ENCODE data around the gene ASCC3.

The ASCC3 gene

DNA sequence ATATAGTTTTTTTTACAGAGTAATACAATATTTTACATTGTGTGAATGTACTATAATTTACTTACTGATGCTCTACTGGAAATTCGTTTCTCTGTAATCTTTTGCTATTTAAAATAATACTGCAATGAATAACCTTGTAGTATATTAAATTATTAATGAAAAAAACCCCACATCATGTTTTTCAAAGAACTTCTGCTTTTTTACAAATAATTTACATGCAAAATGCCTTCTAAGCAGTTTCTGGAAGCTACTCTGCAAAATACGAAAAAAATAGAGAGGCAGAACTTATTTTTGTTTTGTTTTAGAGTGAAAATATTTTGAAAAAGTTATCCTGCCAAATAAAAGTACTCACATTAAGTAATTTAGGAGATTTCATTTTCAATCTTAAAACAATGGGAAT is 250.6 kb downstream of the ASCC3 start:
- TF ChIP-seq SUZ12 (IDR thresholded peaks at IDR 0.05; ENCODE audit: extremely low read depth, insufficient read depth, insufficient read length) (no peak), YY1 (IDR thresholded peaks at IDR 0.05; ENCODE audit: insufficient read depth, insufficient read length) (no peak), ZNF274 (IDR thresholded peaks at IDR 0.05; ENCODE audit: low read depth, low read length) (no peak)
- H3K4me1 ChIP-seq (ENCODE audit: insufficient read depth, insufficient read length) = no peaks in the 10 kb centered on the region
- no peak for DNase-seq (ENCODE audit: low read depth, low spot score)
- no peaks in the 10 kb centered on the region for H3K9me3 ChIP-seq (ENCODE audit: insufficient read depth, low read length)
- H3K4me3 ChIP-seq (ENCODE audit: insufficient read length, low read depth) = no peak overlapping the region
- peaks cover 4% of the 10 kb centered on the region for H3K36me3 ChIP-seq (ENCODE audit: insufficient read depth, insufficient read length, low read length)
- H3K27me3 ChIP-seq (ENCODE audit: insufficient read depth, insufficient read length) = no peaks in the 10 kb centered on the region
- H3K9ac ChIP-seq (ENCODE audit: insufficient read length, low read depth) = no peak overlapping the region

DNA sequence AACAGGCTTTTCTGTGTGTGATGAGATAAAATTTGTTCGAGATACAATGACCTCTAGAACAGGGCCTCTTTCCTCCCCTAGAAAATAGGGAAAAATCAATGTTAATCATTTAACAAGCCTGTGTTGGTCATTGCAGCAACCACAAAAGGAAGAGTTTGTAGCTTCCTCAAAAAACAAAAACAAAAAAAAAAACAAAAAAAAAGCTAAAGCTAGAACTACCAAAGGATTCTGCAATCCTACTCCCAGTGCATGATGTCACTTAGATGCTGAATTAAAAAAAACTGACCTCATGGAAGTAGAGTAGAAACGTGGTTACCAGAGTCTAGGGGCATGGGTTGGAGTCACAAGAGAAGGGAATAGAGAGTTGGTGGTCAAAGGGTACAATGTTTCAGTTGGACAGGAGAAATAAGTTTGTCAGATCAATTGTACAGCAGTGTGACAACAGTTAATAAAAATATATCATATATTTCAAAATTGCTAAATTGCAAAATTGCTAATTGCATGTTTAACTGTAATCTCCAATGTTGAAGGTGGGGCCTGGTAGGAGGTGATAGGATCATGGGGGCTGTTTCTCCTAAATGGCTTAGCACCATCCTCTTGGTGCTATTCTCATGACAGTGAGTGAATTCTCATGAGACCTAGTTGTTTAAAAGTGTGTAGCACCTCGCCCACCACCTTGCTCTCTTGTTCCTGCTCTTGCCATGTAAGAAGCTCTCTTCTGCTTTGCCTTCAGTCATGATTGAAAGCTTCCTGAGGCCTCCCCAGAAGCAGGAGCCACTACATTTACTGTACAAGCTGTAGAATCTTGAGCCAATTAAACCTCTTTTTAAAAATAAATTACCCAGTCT is 253.0 kb downstream of the ASCC3 start:
- DNase-seq (ENCODE audit: low read depth, low spot score) = no peak
- Histone ChIP-seq H3K9ac (ENCODE audit: insufficient read length, low read depth) (no peak overlapping the region), H3K4me1 (ENCODE audit: insufficient read depth, insufficient read length) (no peaks in the 10 kb centered on the region), H3K9me3 (ENCODE audit: insufficient read depth, low read length) (no peaks in the 10 kb centered on the region), H3K4me3 (ENCODE audit: insufficient read length, low read depth) (no peak overlapping the region), H3K27me3 (ENCODE audit: insufficient read depth, insufficient read length) (no peaks in the 10 kb centered on the region), H3K36me3 (ENCODE audit: insufficient read depth, insufficient read length, low read length) (peaks cover 4% of the 10 kb centered on the region)
- TF ChIP-seq ZNF274 (IDR thresholded peaks at IDR 0.05; ENCODE audit: low read depth, low read length) (no peak), SUZ12 (IDR thresholded peaks at IDR 0.05; ENCODE audit: extremely low read depth, insufficient read depth, insufficient read length) (no peak), YY1 (IDR thresholded peaks at IDR 0.05; ENCODE audit: insufficient read depth, insufficient read length) (no peak)

DNA sequence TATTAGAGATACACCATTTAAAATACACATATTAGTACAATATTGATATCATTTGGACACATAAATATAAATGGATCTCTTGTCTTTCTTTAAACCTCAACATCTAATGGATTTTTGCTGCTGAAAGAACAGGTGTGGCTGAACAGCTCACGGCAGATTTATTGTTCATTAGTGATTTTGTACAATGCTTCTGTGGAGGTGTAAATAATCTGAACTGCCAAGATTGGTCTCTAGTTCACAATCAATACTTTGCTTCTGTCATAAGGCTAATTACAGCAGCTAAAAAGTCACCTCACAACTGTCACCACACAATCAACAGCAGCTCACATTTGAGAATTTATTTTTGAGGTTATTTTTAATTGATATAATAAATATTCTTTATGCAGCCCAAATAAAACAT is 254.4 kb downstream of the ASCC3 start:
- DNase-seq (ENCODE audit: low read depth, low spot score) = no peak
- H3K4me3 ChIP-seq (ENCODE audit: insufficient read length, low read depth) = no peak overlapping the region
- no peaks in the 10 kb centered on the region for H3K9me3 ChIP-seq (ENCODE audit: insufficient read depth, low read length)
- no peak overlapping the region for H3K9ac ChIP-seq (ENCODE audit: insufficient read length, low read depth)
- H3K27me3 ChIP-seq (ENCODE audit: insufficient read depth, insufficient read length) = no peaks in the 10 kb centered on the region
- no peaks in the 10 kb centered on the region for H3K4me1 ChIP-seq (ENCODE audit: insufficient read depth, insufficient read length)
- no peak for TF ChIP-seq YY1 (IDR thresholded peaks at IDR 0.05; ENCODE audit: insufficient read depth, insufficient read length)
- TF ChIP-seq ZNF274 (IDR thresholded peaks at IDR 0.05; ENCODE audit: low read depth, low read length) = no peak
- no peak for TF ChIP-seq SUZ12 (IDR thresholded peaks at IDR 0.05; ENCODE audit: extremely low read depth, insufficient read depth, insufficient read length)
- peaks cover 4% of the 10 kb centered on the region for H3K36me3 ChIP-seq (ENCODE audit: insufficient read depth, insufficient read length, low read length)

DNA sequence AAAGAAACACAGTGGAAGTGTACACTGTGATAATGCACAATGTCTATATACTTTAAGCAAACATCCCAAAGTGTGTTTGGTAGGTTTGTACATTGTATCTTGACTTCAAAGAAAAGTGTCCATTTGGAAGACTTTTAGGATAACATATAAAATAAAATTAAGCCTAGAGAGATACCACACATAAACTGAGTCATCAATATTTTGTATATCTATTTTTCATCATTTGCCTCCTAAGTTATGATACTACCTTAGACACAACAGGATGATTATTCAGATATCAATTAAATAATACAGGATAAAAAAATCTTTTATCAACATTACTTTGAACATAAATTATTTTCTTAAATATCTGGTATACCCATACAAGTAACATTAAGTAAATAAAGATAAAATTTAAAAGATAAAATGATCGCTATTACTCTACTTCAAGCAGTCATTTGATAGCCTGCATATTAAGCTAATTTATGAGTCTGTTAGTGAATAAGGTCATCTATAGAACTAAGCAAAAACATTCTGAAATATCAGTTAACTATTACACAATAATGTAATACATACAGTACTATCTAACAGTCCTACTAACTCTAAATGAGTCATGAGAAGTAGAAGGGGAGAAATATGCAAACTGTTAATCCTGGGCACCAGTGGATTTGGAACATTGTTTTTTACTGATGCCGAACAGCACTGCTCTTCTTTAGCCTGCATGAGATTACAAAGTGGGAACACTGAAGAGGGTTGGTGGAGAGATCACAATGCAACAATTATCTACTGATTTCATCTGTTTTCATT is 258.0 kb downstream of the ASCC3 start:
- Histone ChIP-seq H3K9ac (ENCODE audit: insufficient read length, low read depth) (no peak overlapping the region), H3K4me3 (ENCODE audit: insufficient read length, low read depth) (no peak overlapping the region), H3K9me3 (ENCODE audit: insufficient read depth, low read length) (no peaks in the 10 kb centered on the region), H3K27me3 (ENCODE audit: insufficient read depth, insufficient read length) (no peaks in the 10 kb centered on the region), H3K36me3 (ENCODE audit: insufficient read depth, insufficient read length, low read length) (no peaks in the 10 kb centered on the region), H3K4me1 (ENCODE audit: insufficient read depth, insufficient read length) (no peaks in the 10 kb centered on the region)
- TF ChIP-seq ZNF274 (IDR thresholded peaks at IDR 0.05; ENCODE audit: low read depth, low read length) (no peak), SUZ12 (IDR thresholded peaks at IDR 0.05; ENCODE audit: extremely low read depth, insufficient read depth, insufficient read length) (no peak), YY1 (IDR thresholded peaks at IDR 0.05; ENCODE audit: insufficient read depth, insufficient read length) (no peak)
- no peak for DNase-seq (ENCODE audit: low read depth, low spot score)

DNA sequence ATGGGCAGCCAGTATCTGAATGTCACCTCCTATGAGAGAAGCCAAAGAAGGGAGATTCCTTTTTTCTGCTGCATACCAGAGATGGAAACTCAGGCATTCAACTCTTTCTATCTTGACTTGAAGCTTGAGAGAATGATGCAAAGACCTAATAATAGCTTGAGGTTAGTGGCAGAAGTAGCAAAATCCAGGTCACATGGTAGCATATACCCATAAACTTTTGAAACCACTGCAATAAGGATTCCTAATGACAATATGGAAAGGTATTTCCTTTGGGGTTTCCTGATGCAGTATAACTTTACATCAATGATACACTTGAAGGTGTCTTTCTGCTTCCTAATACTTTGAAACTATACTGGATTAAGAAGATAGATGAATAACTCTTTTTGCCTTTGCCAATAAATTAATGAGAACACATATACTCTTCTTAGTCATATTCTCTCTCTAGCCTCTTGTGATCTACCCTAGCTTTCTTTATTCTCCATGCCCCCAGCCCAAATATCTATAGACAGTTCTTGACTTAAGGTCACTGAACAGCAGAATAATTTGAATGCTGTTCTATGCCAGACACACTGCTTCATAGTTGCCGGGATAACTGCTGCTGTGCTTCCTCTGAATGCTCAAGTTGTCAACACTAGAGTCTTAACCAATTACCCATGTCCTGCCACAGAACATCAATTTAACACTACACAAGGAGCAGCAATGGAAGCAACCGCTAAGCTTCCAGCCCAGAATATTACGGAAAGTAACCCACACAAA is 260.9 kb downstream of the ASCC3 start:
- DNase-seq (ENCODE audit: low read depth, low spot score) = no peak
- H3K4me1 ChIP-seq (ENCODE audit: insufficient read depth, insufficient read length) = no peaks in the 10 kb centered on the region
- no peaks in the 10 kb centered on the region for H3K9me3 ChIP-seq (ENCODE audit: insufficient read depth, low read length)
- H3K4me3 ChIP-seq (ENCODE audit: insufficient read length, low read depth) = no peak overlapping the region
- H3K36me3 ChIP-seq (ENCODE audit: insufficient read depth, insufficient read length, low read length) = no peaks in the 10 kb centered on the region
- no peaks in the 10 kb centered on the region for H3K27me3 ChIP-seq (ENCODE audit: insufficient read depth, insufficient read length)
- no peak for TF ChIP-seq SUZ12 (IDR thresholded peaks at IDR 0.05; ENCODE audit: extremely low read depth, insufficient read depth, insufficient read length)
- no peak for TF ChIP-seq ZNF274 (IDR thresholded peaks at IDR 0.05; ENCODE audit: low read depth, low read length)
- no peak for TF ChIP-seq YY1 (IDR thresholded peaks at IDR 0.05; ENCODE audit: insufficient read depth, insufficient read length)
- no peak overlapping the region for H3K9ac ChIP-seq (ENCODE audit: insufficient read length, low read depth)

DNA sequence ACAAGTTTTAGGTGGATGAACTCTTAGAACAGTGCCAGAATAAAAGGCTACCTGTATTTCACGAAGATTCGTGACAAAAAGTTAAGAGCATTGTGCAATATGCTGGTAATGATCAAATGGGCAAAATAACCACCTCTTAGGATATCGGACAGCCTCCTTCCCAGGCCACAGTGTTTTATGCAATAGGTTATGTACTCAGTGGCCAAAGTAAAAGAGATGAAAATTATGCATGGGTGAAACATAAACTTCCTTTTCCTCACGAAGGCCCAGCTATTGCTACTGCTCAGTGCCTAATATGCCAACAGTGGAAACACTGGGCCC is 262.8 kb downstream of the ASCC3 start:
- Histone ChIP-seq H3K9ac (ENCODE audit: insufficient read length, low read depth) (no peak overlapping the region), H3K27me3 (ENCODE audit: insufficient read depth, insufficient read length) (no peaks in the 10 kb centered on the region), H3K36me3 (ENCODE audit: insufficient read depth, insufficient read length, low read length) (no peaks in the 10 kb centered on the region), H3K4me3 (ENCODE audit: insufficient read length, low read depth) (no peak overlapping the region), H3K9me3 (ENCODE audit: insufficient read depth, low read length) (no peaks in the 10 kb centered on the region), H3K4me1 (ENCODE audit: insufficient read depth, insufficient read length) (no peaks in the 10 kb centered on the region)
- no peak for DNase-seq (ENCODE audit: low read depth, low spot score)
- TF ChIP-seq ZNF274 (IDR thresholded peaks at IDR 0.05; ENCODE audit: low read depth, low read length) = no peak
- no peak for TF ChIP-seq SUZ12 (IDR thresholded peaks at IDR 0.05; ENCODE audit: extremely low read depth, insufficient read depth, insufficient read length)
- no peak for TF ChIP-seq YY1 (IDR thresholded peaks at IDR 0.05; ENCODE audit: insufficient read depth, insufficient read length)
